ENCODE data around the gene NRG2.

DNA sequence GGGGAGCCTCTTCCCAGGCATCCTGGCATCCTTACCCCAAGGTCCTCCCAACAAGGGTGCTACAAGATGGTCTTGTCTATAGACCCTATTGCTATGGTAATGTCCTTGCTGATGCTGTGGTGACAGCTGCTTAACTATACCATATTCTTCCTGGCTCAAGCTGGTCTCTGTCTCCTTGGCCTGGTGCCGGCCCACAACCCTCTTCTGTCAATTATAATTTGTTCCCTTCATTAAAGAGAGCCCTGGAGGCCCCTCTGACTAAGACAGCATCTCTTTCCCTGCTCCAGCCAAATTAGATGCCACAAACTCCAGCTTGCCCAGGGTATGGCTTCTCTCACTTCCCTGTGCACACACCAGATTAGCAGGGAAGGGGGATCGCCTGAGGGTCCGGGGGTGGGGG, 160.8 kb downstream of the NRG2 start:
- TF ChIP-seq, protein P1, sequence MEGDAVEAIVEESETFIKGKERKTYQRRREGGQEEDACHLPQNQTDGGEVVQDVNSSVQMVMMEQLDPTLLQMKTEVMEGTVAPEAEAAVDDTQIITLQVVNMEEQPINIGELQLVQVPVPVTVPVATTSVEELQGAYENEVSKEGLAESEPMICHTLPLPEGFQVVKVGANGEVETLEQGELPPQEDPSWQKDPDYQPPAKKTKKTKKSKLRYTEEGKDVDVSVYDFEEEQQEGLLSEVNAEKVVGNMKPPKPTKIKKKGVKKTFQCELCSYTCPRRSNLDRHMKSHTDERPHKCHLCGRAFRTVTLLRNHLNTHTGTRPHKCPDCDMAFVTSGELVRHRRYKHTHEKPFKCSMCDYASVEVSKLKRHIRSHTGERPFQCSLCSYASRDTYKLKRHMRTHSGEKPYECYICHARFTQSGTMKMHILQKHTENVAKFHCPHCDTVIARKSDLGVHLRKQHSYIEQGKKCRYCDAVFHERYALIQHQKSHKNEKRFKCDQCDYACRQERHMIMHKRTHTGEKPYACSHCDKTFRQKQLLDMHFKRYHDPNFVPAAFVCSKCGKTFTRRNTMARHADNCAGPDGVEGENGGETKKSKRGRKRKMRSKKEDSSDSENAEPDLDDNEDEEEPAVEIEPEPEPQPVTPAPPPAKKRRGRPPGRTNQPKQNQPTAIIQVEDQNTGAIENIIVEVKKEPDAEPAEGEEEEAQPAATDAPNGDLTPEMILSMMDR (conservative IDR thresholded peaks at IDR 0.05; ENCODE audit: low read depth, low read length): no peak
- TF ChIP-seq EZH2 (IDR thresholded peaks at IDR 0.05; ENCODE audit: low read length, unreplicated experiment) (no peak), EZH2phosphoT487 (IDR thresholded peaks at IDR 0.05; ENCODE audit: borderline replicate concordance, low read length) (no peak)

Data from PC-3 (cell line).